ENCODE results near the gene SND1.

Gene SND1

GRCh38 chr7:127927348-127927696 lies 275.3 kb downstream of the SND1 start:
- no peak for DNase-seq (ENCODE audit: low spot score)
- no peak for FAIRE-seq

DNA sequence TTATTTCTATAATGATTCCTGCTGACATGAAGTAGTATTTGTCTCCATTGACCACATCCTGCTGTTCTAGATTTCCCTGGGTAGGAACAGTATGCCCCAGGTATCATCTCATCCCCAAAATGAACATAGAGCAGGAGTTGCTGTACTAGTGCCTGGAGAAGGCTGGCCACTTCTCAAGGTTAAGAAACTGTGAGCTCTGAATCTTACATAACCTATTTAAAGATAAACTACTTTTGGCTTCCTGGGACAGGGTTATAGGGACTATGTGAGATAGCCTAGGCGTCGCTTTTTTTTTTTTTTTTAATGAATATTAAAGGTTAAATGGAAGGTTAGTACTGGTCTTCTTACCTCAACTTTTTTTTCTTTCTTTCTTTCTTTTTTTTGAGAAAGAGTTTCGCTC lies 276.2 kb downstream of the SND1 start:
- no peak for FAIRE-seq

GRCh38 chr7:127928852-127929251 lies 276.9 kb downstream of the SND1 start:
- FAIRE-seq (no peak), DNase-seq (ENCODE audit: low spot score) (no peak)

More for the DNA sequence above, 276.2 kb downstream of the SND1 start:
- DNase-seq (ENCODE audit: low spot score): no peak

DNA sequence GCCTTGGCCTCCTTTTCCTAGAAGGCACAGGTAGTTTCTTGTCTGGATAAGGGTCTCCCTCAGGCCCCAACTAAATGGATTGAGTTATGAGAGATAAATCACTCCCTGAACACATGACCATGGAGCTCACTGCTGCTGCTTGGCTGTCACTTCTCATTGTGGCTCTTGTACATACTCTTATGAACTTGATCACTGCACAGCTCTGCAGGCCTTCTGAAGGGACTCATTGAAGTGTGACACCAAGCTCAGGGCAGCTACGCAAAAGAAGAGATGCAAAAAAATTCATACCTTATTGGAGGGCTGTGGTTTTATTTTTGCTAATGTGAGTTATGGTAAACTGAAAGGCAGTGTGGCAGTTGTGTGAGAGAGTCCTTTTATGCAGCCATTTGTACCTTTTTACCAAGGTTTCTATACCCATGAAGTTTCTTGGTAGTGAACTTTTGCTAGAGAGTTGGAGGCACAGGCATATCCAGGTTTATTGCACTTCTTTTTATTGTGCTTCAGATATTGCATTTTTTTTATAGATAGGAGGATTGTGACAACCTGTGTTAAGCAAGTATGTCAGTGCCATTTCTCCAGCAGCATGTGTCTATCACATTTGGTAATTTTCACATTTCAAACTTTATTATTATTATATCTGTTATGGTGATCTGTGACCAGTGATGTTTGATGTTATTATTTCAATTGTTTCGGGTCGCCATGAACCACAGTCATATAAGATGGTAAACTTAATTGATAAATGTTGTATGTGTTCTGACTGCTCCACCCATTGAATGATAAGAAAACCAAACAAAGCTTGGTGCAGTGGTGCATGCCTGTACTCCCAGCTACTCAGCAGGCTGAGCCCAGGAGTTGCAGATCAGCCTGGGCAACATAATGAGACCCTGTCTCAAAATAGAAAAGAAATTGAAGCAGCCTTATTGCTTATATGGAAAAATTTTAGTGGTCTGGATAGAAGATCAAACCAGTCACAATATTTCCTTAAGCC lies 278.6 kb downstream of the SND1 start:
- FAIRE-seq (no peak), DNase-seq (ENCODE audit: low spot score) (no peak)

- FAIRE-seq: no peak
- DNase-seq (ENCODE audit: low spot score): no peak
Observed at GRCh38 chr7:127932076-127932475, 280.1 kb downstream of the SND1 start.

GRCh38 chr7:127932496-127932895 lies 280.5 kb downstream of the SND1 start:
- DNase-seq (ENCODE audit: low spot score) (no peak), FAIRE-seq (no peak)

DNA sequence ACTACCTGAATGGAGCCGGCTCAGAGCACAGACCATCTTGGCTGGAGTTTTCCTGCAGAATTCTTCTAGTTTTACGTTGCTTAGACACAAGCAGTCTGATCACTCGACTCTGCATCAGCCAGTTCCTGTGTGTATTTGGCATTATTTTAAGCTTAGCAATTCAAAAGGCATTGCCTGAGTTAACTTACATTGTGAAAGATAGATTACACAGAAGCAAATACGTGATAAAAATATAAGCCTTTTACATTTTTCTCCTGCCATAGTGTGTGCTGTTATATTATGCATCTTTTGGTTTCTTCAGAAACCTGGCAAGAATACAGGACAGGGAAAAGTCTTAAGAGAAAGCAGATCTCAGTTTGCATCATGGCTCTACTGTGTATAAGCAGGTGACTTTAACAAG lies 281.2 kb downstream of the SND1 start:
- no peak for FAIRE-seq

GRCh38 chr7:127934711-127935110 lies 282.7 kb downstream of the SND1 start:
- no peak for FAIRE-seq

More for the DNA sequence above, 281.2 kb downstream of the SND1 start:
- DNase-seq (ENCODE audit: low spot score): no peak

GRCh38 chr7:127935847-127936376 lies 283.9 kb downstream of the SND1 start:
- DNase-seq (ENCODE audit: low spot score) (no peak), FAIRE-seq (no peak)

More at GRCh38 chr7:127934711-127935110, 282.7 kb downstream of the SND1 start:
- DNase-seq (ENCODE audit: low spot score): no peak

GRCh38 chr7:127937066-127937680 lies 285.2 kb downstream of the SND1 start:
- FAIRE-seq: no peak

DNA sequence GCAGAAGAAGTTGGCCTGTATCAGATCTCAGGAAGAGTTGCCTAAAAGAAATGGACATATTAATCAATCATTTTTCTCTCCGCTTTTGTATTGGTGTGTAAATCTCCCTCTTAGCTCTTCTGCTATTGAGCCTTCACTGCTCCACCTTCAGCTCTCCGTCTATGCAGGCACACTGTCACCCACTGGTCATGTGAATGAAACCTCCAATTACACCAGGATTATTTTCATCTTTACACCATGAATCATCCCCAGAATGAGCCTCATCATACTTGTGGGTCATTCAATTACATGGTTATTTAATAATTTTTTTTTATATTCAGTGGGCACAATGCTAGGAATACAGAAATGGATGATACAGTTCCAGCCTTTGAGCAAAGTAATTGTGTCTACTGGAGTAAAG lies 286.6 kb downstream of the SND1 start:
- DNase-seq (ENCODE audit: low spot score) (peak; percentile 32), FAIRE-seq (no peak)

More at GRCh38 chr7:127937066-127937680, 285.2 kb downstream of the SND1 start:
- DNase-seq (ENCODE audit: low spot score): no peak

DNA sequence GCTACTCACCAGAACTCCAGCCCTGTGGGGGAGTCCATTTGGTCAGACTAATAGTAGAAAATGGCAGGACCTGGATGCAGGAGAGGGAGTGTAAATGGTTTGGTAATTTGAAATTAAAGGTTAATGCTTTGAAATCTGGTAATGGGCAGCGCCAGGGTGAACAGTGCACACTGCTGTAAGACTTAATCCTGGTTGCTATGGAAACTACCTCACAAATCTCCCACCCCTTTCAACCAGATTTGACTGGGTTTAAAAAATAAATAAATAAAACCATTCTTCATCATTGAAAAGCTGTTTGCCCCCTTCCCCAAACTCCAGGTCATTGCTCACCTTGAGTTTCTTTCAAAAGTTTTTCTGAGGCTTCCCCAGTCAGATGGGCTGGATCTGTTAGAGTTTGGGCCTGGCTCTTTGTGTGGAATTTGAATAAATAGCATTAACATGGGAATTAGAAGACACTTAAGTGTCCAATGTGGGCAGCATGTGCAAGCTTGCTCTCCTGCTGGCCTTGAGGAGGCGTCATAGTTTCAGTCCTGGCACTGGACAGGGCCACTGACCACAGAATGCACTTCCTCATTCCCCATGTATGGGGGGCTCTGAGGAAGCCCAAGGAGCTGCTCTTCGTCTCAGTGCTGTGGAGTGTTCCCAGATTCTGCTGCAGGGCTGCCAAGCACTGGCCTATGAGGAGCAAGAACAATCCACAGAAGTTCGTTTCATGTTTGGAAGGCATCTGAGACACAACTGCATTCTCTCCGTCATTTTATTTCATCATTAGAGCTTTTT lies 288.6 kb downstream of the SND1 start:
- FAIRE-seq (no peak), DNase-seq (ENCODE audit: low spot score) (no peak)

DNA sequence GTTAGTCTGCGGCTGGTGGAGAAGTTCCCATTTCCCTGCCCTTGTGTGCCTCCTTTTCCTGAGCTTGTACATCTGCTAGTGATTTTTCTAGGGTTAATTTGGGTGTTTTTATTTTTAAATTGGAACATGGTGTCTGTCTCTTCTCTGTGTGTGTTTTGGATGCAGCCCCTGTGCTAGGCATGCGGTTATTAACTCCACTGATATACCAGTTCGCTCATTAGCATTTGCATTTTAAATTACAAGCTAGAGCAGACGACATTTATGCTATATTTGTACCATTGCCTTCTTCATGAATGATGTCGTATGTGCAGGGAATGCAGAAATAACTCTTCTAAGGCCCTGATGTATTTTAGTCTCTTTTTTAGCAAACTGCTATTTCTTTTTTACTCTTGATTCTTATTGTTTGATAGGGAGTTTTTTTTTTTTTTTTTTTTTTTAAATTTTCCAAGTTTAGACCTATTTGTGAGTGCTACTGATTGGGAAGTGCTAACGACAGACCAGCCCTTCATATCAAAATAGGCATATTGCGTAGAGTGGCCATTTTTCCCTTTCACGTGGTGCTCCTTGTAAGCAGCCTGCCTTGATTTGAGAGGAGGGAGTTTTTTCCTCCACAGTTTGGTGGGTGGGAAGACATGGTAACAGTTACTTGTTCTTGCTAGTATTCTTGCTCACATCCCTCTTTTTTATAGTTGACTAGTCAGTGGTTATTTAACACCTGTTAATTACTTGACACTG lies 289.6 kb downstream of the SND1 start:
- DNase-seq (ENCODE audit: low spot score): no peak
- FAIRE-seq: no peak

GRCh38 chr7:127943541-127944521 lies 291.8 kb downstream of the SND1 start:
- DNase-seq (ENCODE audit: low spot score) (no peak), FAIRE-seq (no peak)

DNA sequence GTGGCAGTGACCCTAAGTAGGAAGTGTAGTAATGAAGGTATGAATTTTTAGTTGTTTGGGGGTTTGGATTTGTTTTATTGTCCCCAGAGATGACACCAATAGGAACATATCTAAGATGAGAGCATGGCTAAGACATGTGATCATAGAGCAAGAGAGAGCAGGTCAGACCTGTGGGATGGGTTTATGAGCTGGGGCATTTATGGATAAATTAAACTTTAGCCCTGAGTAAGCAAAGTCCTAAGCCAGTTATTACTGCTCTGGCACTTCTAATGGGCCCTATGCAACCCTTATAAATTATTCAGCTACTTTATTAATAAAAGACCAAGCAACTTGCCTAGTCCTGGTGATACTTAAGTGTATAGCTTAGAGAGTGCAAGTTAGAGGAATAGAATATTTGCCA lies 294.1 kb downstream of the SND1 start:
- DNase-seq (ENCODE audit: low spot score): no peak
- FAIRE-seq: no peak

GRCh38 chr7:127946847-127947246 lies 294.9 kb downstream of the SND1 start:
- FAIRE-seq: no peak
- DNase-seq (ENCODE audit: low spot score): no peak

GRCh38 chr7:127948312-127948711 lies 296.3 kb downstream of the SND1 start:
- no peak for FAIRE-seq
- DNase-seq (ENCODE audit: low spot score): no peak

DNA sequence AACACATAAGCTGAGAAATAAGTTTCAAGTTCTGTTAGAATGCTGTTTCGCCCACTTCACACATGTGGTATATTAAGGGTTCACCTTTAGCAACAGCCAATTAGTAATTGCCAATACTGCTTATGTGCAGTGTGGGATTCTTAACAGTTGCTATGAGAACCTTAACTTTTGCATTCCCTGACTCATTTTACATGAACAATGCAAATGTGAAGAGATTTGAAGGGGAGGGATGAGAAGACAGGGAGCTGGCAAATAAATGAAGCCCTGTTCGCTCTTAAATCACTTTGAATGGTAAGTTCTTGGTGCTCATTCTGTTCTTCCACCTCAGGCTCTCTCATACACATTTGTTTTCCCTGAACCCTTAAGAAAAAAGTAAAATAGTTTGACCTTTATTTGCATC lies 296.9 kb downstream of the SND1 start:
- FAIRE-seq: no peak
- no peak for DNase-seq (ENCODE audit: low spot score)

- no peak for FAIRE-seq
- no peak for DNase-seq (ENCODE audit: low spot score)
Observed at GRCh38 chr7:127949769-127950222, 297.8 kb downstream of the SND1 start.

All from urothelium cell line (cell line).